GM18858 (cell line): ENCODE measurements around the gene EEF1A1.
A peak's percentile ranks its signal among the peaks of the same experiment; 100 is the strongest.
"Not testable (repeated sequence)": the region's sequence is repeated elsewhere in the genome, so short reads cannot be mapped to it uniquely, and the experiment has no call there.

Experiments used
- ATAC-seq: cut with Tn5 transposase; IDR thresholded peaks from one replicate; pipeline ENCODE4 v1.9.1; 2021; ENCODE audit not compliant: unreplicated experiment

The EEF1A1 gene

GRCh38 chr6:73520688-73521350, at the start of gene EEF1A1:
Gene EEF1A1 (minus strand): TSS chr6:73521032. CDS start chr6:73520026, 1,006 bp downstream.
- peak; percentile 40 for ATAC-seq

DNA sequence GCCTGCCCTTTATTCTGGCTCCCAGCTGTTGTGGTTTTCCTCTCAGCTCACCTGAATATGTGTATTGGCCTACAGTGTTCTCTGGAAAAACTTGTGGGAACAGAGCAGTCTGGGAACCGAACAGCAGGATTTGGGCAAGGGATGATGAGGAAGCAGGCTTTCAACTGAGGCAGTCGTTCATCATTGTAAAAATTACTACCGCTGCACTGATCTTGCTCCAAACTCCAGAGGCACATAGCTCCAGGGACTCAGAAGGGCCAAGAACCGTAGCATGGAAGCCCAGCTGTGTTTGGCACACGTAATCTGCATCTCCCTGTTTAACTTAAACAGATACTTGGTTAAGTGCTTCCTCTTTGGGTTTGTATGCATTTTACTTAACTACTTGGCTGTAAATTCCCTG, 48.3 kb upstream of the EEF1A1 start:
- no peak for ATAC-seq

DNA sequence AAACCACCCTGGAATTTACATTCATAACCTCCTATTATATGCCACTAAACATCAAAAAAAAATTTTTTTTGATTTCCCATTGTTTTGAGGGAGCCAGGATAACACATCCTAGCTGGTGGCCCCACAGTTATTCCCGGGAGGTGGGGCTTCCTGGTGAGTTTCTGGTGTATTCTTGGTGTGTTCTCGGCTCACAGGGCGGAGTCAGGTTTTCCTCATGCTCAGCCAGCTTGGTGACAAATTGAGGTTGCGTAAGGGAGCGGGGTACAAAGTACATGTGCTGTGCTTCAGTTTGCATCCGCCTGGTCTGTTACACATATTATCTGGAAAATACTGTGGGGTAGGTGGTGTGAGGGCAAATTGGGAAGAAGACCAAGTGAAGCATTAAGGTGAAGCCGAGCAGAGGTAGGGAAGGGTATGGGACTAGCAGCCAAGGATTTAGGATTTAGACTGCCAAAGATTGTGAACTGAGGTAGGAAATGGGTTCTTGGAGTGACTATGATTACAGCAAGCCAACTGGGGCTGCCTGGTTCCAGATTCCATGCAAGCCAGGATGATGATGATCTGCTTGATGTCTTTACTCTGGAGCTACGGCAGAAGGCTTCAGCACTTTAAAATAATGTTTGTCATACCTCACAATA, 46.2 kb upstream of the EEF1A1 start:
- ATAC-seq: no peak

- not testable (repeated sequence) for ATAC-seq
Observed at GRCh38 chr6:73566486-73566871, 45.6 kb upstream of the EEF1A1 start.

- ATAC-seq: no peak
Observed at GRCh38 chr6:73565767-73566485, 45.1 kb upstream of the EEF1A1 start.

DNA sequence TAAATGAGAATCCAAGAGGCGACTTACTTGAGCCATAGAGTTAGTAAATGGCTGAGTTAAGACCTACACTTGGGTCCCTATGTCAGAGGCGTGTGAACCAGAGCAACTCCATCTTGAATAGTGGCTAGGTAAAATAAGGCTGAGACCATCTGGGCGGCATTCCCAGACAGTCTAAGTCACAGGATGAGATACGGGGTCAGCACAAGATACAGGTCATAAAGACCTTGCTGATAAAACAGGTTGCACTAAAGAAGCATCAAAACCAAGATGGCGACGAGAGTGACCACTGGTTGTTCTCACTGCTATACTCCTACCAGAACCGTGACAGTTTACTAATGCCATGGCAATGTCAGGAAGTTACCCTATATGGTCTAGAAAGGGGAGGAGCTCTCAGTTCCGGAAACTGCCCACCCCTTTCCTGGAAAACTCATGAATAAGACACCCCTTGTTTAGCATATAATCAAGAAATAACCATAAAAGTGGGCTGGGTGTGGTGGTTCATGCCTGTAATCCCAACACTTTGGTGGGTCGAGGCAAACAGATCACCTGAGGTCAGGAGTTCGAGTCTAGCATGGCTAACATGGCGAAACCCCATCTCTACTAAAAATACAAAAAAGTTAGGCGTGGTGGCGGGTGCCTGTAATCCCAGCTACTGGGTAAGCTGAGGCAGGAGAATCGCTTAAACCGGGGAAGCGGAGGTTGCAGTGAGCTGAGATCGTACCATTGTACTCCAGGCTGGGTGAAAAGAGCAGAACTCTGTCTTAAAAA, 43.9 kb upstream of the EEF1A1 start:
- ATAC-seq: no peak

- no peak for ATAC-seq
Observed at GRCh38 chr6:73562558-73562957, 41.7 kb upstream of the EEF1A1 start.

DNA sequence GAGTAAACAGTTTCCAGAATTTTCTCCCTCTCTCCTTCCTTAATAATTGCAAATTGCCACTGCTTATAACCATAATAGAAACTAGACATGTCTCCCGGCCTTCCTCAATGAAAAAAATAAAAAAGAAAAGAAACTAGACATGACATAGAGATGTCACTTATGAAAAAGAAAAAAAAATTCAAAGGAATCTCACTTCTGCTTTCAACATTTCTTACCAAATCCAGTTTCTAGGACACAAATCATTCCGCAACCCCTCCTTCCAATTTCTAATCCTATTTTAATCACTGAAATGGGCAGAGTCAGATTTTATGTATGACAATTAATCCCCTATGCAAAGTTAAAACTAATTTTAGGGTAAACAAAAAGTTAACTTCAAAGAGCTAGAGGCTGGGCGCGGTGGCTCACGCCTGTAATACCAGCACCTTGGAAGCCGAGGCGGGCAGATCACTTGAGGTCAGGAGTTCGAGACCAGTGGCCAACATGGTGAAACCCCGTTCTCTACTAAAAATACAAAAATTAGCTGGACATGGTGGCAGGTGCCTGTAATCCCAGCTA, 40.1 kb upstream of the EEF1A1 start:
- ATAC-seq: peak; percentile 71

- ATAC-seq: no peak
Observed at GRCh38 chr6:73560182-73560732, 39.4 kb upstream of the EEF1A1 start.

GRCh38 chr6:73559399-73559794, 38.6 kb upstream of the EEF1A1 start:
- ATAC-seq: not testable (repeated sequence)

GRCh38 chr6:73558624-73559398, 38.0 kb upstream of the EEF1A1 start:
- peak; percentile 45 for ATAC-seq

DNA sequence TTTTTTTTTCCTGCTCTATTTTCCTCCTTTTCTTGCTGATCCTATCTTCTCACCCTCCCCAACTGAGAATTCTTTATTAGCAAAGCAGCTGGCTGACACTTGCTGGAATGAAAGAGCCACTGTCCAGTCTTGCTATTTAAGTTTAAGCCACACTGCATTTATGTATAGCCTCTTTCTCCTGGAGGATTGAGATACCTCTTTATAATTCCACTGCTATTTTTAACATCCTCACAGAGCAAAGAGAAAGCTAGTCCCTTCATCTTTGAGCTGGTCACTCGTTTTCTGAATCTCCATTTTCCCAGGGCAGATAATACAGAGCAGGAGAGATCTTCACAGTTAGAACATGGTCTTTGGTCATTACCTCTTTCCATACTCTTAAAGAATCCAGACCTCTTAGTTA, 36.0 kb upstream of the EEF1A1 start:
- ATAC-seq: no peak

GRCh38 chr6:73555380-73555949, 34.6 kb upstream of the EEF1A1 start:
- ATAC-seq: not testable (repeated sequence)

- ATAC-seq: not testable (repeated sequence)
Observed at GRCh38 chr6:73551115-73551514, 30.3 kb upstream of the EEF1A1 start.

- no peak for ATAC-seq
Observed at GRCh38 chr6:73548458-73549446, 27.9 kb upstream of the EEF1A1 start.

- ATAC-seq: no peak
Observed at GRCh38 chr6:73547036-73547435, 26.2 kb upstream of the EEF1A1 start.

DNA sequence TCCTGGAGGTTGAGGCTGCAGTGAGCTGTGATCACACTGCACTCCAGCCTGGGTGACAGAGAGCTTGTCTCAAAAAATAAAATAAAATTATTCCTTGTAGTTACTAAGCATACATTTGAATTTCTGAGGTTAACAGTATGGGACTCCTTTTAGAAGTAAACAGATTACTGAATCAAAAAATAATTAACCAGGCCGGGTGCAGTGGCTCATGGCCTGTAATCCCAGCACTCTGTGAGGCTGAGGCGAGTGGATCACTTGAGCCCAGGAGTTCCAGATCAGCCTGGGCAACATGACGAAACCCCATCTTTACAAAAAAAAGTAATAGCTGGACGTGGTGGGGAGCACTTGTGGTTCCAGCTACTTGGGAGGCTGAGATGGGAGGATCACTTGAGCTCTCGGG, 22.1 kb upstream of the EEF1A1 start:
- no peak for ATAC-seq

- not testable (repeated sequence) for ATAC-seq
Observed at GRCh38 chr6:73542481-73542880, 21.6 kb upstream of the EEF1A1 start.
